Measurements from ENCODE around the gene VWA5A. TPM values are rescaled to one million over a fixed set of nuclear protein-coding genes. Genes with fewer than 3 reads are reported as not detected.

The VWA5A gene
- total and polyA plus RNA-seq, 9 of the 15 experiments (the other 6 are each of a cell fraction or from before 2014, with no cell fraction given), result 4.6 to 19.7 (median 6.9) TPM

GRCh38 chr11:124078591-124078990 is 36.7 kb upstream of the VWA5A start (continued):
- TF ChIP-seq GATAD2A (IDR thresholded peaks at IDR 0.05) (no peak), CREB5 (CRISPR knock-in tag; IDR thresholded peaks at IDR 0.05) (no peak)

GRCh38 chr11:124079631-124080326 is 35.5 kb upstream of the VWA5A start:
- ChIA-PET POLR2A (interaction anchor here (0.8 to 1.8 kb wide), 6 partner anchors 10 to 241 kb away, joined by 3 to 6 read pairs (median 4); partner anchors contain the start of gene VWA5A), CTCF (ENCODE audit: low intra/inter-chr PET ratio) (no interaction called here)
- H3K9me3 ChIP-seq (replicated peaks; ENCODE audit: control insufficient read depth, insufficient read depth, low read depth, low read length), result no peaks in the 10 kb centered on the region
- H3K9ac ChIP-seq (ENCODE audit: insufficient read depth in 1 of 2, low read depth in 2 of 2, low read length in 2 of 2), result peak overlapping the region in 1 of 2 experiments; percentile 47; a peak in 2 of 4 replicates
- H3K36me3 ChIP-seq (ENCODE audit: control insufficient read depth, insufficient read depth, low read length), result no peaks in the 10 kb centered on the region
- H2AFZ ChIP-seq (ENCODE audit: low read depth, low read length), result peak overlapping the region; percentile 70
- H3K27ac ChIP-seq (ENCODE audit: extremely low read depth, low read depth, low read length), result peak overlapping the region; percentile 68
- peak overlapping the region; percentile 42 for H3K4me2 ChIP-seq (ENCODE audit: insufficient read depth, low read length)
- H3K79me2 ChIP-seq (ENCODE audit: control insufficient read depth, insufficient read depth, low read length), result no peaks in the 10 kb centered on the region
- peak; percentile 63 to 90 (median 72) for DNase-seq (ENCODE audit: extremely low read depth in 1 of 4, low spot score in 3 of 4)
- ATAC-seq, result peak; percentile 94
- no peak overlapping the region for H3K4me3 ChIP-seq
- BruUV-seq (replicated peaks), result no TSS peak
- 9% methylated on average over 8 of the region's 8 CpGs for WGBS (ENCODE audit: insufficient coverage, low coverage, missing lambda C conversion rate)
- in situ Hi-C loops (cut with MboI) (loop anchor here (10.0 kb wide), 1 partner anchor 325 kb away; no protein-coding TSS in a partner anchor), intact Hi-C loops (cut with micrococcal nuclease) (no loop called here)
- no peaks in the 10 kb centered on the region for H3K27me3 ChIP-seq (ENCODE audit: control insufficient read depth in 2 of 2, insufficient read depth in 2 of 2, low read length in 2 of 2)
- peak; percentile 96 for FAIRE-seq
- H3K9me1 ChIP-seq (ENCODE audit: control insufficient read depth, insufficient read depth, low read length), result no peaks in the 10 kb centered on the region
- H3K4me1 ChIP-seq (replicated peaks in 1 of 2; ENCODE audit: control insufficient read depth in 2 of 2, insufficient read depth in 2 of 2, low read length in 2 of 2), result peaks cover 21 to 26% of the 10 kb centered on the region in 2 experiments; a peak in 4 of 5 replicates
- H4K20me1 ChIP-seq (replicated peaks; ENCODE audit: control insufficient read depth, insufficient read depth, low read length), result no peaks in the 10 kb centered on the region
- TF ChIP-seq ZNF197 (CRISPR knock-in tag; IDR thresholded peaks at IDR 0.05; ENCODE audit: low read depth) (peak; percentile 85; the same call in 1 of the 2 replicates), ARID4B (CRISPR knock-in tag; IDR thresholded peaks at IDR 0.05) (no peak), ZC3H11A (IDR thresholded peaks at IDR 0.05; ENCODE audit: low read depth, low read length) (peak; percentile 28; the same call in 1 of the 2 replicates), PKNOX1 (IDR thresholded peaks at IDR 0.05) (peak; percentile 65), ZNF76 (CRISPR knock-in tag; IDR thresholded peaks at IDR 0.05; ENCODE audit: borderline replicate concordance) (0 out of 2 replicates have a peak, but pooled peaks have one; percentile 58), HES1 (IDR thresholded peaks at IDR 0.05; ENCODE audit: low read depth) (peak; percentile 76), MTA3 (IDR thresholded peaks at IDR 0.05; ENCODE audit: borderline replicate concordance) (0 out of 2 replicates have a peak, but pooled peaks have one; percentile 60)

Measured in K562 (cell line).